ENCODE measurements around the gene ECEL1.

- TF ChIP-seq CTCF (IDR thresholded peaks at IDR 0.05) (no peak), USF2 (CRISPR knock-in tag; IDR thresholded peaks at IDR 0.05) (no peak), CREB1 (CRISPR knock-in tag; IDR thresholded peaks at IDR 0.05) (no peak), KAT7 (CRISPR knock-in tag; IDR thresholded peaks at IDR 0.05; ENCODE audit: borderline replicate concordance) (no peak), ETV6 (CRISPR knock-in tag; IDR thresholded peaks at IDR 0.05) (no peak), ATF6 (CRISPR knock-in tag; IDR thresholded peaks at IDR 0.05) (no peak), MLX (CRISPR knock-in tag; IDR thresholded peaks at IDR 0.05) (no peak), IRF2 (CRISPR knock-in tag; IDR thresholded peaks at IDR 0.05; ENCODE audit: borderline replicate concordance, low read depth) (no peak), SP1 (CRISPR knock-in tag; conservative IDR thresholded peaks at IDR 0.05) (no peak), NR3C1 (CRISPR knock-in tag; conservative IDR thresholded peaks at IDR 0.05; ENCODE audit: low read depth) (no peak), EMX1 (CRISPR knock-in tag; IDR thresholded peaks at IDR 0.05) (no peak), ZNF317 (CRISPR knock-in tag; IDR thresholded peaks at IDR 0.05; ENCODE audit: borderline replicate concordance, low read depth) (no peak), TCF7 (CRISPR knock-in tag; IDR thresholded peaks at IDR 0.05; ENCODE audit: low read depth) (no peak), ZNF416 (CRISPR knock-in tag; IDR thresholded peaks at IDR 0.05) (no peak)
These were observed 11.6 kb downstream of the ECEL1 start for GRCh38 chr2:232476045-232476444.
